IPS-18a (cell line): ENCODE measurements around the gene S100A7A.

Source experiments
- H3K27ac ChIP-seq: one replicate; pipeline ENCODE4 v1.5.1; 2013; ENCODE audit warnings: low read length
- H3K27me3 ChIP-seq: one replicate; pipeline ENCODE4 v1.6.1; 2013; ENCODE audit warnings: mild to moderate bottlenecking, low read length; ENCODE audit not compliant: control insufficient read depth, insufficient read depth
- H3K36me3 ChIP-seq: one replicate; pipeline ENCODE4 v1.6.1; 2013; ENCODE audit warnings: low read depth, low read length; ENCODE audit not compliant: control insufficient read depth
- H3K4me1 ChIP-seq: one replicate; pipeline ENCODE4 v1.6.1; 2013; ENCODE audit warnings: low read depth, low read length; ENCODE audit not compliant: control insufficient read depth
- H3K4me3 ChIP-seq: one replicate; pipeline ENCODE4 v1.5.1; 2013; ENCODE audit warnings: low read length
- H3K9ac ChIP-seq: one replicate; pipeline ENCODE4 v1.6.1; 2013; ENCODE audit warnings: mild to moderate bottlenecking, low read length, moderate library complexity
- H3K9me3 ChIP-seq: one replicate; pipeline ENCODE4 v1.6.1; 2013; ENCODE audit warnings: low read depth, low read length; ENCODE audit not compliant: control insufficient read depth

Gene S100A7A

GRCh38 chr1:153470707-153471106, 54.4 kb downstream of the S100A7A start:
- H3K9ac ChIP-seq = no peak overlapping the region
- H3K27ac ChIP-seq = no peak overlapping the region
- H3K27me3 ChIP-seq = no peaks in the 10 kb centered on the region
- peaks cover 13% of the 10 kb centered on the region for H3K4me1 ChIP-seq
- H3K9me3 ChIP-seq = no peaks in the 10 kb centered on the region
- no peak overlapping the region for H3K4me3 ChIP-seq
- H3K36me3 ChIP-seq = no peaks in the 10 kb centered on the region
